SK-N-SH treated with all-trans-retinoic acid at 6 μM for 48 hours (cell line): ENCODE results near the gene IRX1.

Experiments
- ARNTL ChIP-seq: fragments of 450-650 bp; formaldehyde crosslinking; IDR thresholded peaks from 2 replicates; pipeline ENCODE4 v1.5.0; 2020; ENCODE audit warnings: low read depth, mild to moderate bottlenecking, moderate library complexity, borderline replicate concordance
- CSDC2 ChIP-seq: fragments of 250-450 bp; sonication (Bioruptor Pico); IDR thresholded peaks from 2 replicates; pipeline ENCODE4 v1.5.0; 2020; ENCODE audit warnings: mild to moderate bottlenecking, moderate library complexity
- PPARA ChIP-seq: fragments of 250-450 bp; sonication (Bioruptor Pico); IDR thresholded peaks from 2 replicates; pipeline ENCODE4 v1.5.0; 2020; ENCODE audit warnings: mild to moderate bottlenecking, borderline replicate concordance
- TOX ChIP-seq: fragments of 250-450 bp; sonication (Bioruptor Pico); IDR thresholded peaks from 2 replicates; pipeline ENCODE4 v1.8.0; 2021; ENCODE audit warnings: mild to moderate bottlenecking, moderate library complexity, borderline replicate concordance
- ZC3H10 ChIP-seq: fragments of 250-450 bp; sonication (Bioruptor Pico); IDR thresholded peaks from 2 replicates; pipeline ENCODE4 v1.5.1; 2021; ENCODE audit warnings: mild to moderate bottlenecking, moderate library complexity
- ZFP3 ChIP-seq: fragments of 250-450 bp; sonication (Bioruptor Pico); IDR thresholded peaks from 2 replicates; pipeline ENCODE4 v1.5.0; 2020; ENCODE audit warnings: mild to moderate bottlenecking, moderate library complexity
- ZNF70 ChIP-seq: fragments of 450-650 bp; formaldehyde crosslinking; IDR thresholded peaks from 2 replicates; pipeline ENCODE4 v1.5.0; 2020; ENCODE audit warnings: mild to moderate bottlenecking, moderate library complexity
- ZNF8 ChIP-seq: fragments of 450-650 bp; formaldehyde crosslinking; IDR thresholded peaks from 2 replicates; pipeline ENCODE4 v1.5.0; 2020; ENCODE audit warnings: mild to moderate bottlenecking, moderate library complexity
- TF ChIP-seq, protein P1 (sequence below): fragments of 250-450 bp; sonication (Bioruptor Pico); IDR thresholded peaks from 2 replicates; pipeline ENCODE4 v1.5.1; 2020; ENCODE audit warnings: low read depth, mild to moderate bottlenecking, moderate library complexity
- TF ChIP-seq, protein P2 (sequence below): fragments of 250-450 bp; sonication (Bioruptor Pico); IDR thresholded peaks from 2 replicates; pipeline ENCODE4 v1.5.1; 2021; ENCODE audit warnings: mild to moderate bottlenecking, moderate library complexity

DNA sequence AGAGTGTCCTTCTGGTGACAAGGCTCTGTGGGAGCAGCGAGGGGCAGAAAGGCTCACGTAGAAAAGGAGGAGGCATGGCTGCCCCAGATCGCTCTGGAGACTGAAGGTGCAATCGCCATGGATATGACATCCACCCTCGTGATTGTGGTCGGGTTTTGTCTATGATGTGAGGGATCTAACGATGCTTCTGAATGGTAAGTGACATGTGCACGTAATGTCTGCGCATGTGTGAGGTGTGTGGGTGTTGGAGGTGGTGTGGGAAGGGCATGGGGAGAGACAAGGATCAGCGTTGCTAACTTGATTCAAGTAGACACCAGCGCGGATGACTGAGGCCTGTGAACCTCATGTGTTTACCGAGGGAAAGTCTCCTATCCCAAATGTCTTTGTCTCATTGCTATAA is 20.2 kb downstream of the IRX1 start:
- TF ChIP-seq, protein P1, sequence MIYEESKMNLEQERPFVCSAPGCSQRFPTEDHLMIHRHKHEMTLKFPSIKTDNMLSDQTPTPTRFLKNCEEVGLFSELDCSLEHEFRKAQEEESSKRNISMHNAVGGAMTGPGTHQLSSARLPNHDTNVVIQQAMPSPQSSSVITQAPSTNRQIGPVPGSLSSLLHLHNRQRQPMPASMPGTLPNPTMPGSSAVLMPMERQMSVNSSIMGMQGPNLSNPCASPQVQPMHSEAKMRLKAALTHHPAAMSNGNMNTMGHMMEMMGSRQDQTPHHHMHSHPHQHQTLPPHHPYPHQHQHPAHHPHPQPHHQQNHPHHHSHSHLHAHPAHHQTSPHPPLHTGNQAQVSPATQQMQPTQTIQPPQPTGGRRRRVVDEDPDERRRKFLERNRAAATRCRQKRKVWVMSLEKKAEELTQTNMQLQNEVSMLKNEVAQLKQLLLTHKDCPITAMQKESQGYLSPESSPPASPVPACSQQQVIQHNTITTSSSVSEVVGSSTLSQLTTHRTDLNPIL (CRISPR knock-in tag): no peak
- TF ChIP-seq ZNF70 (CRISPR knock-in tag) (no peak), ZC3H10 (CRISPR knock-in tag) (no peak), ARNTL (no peak), ZNF8 (CRISPR knock-in tag) (no peak), TOX (CRISPR knock-in tag) (no peak), CSDC2 (CRISPR knock-in tag) (no peak), ZFP3 (CRISPR knock-in tag) (no peak), PPARA (CRISPR knock-in tag) (no peak)
- TF ChIP-seq, protein P2, sequence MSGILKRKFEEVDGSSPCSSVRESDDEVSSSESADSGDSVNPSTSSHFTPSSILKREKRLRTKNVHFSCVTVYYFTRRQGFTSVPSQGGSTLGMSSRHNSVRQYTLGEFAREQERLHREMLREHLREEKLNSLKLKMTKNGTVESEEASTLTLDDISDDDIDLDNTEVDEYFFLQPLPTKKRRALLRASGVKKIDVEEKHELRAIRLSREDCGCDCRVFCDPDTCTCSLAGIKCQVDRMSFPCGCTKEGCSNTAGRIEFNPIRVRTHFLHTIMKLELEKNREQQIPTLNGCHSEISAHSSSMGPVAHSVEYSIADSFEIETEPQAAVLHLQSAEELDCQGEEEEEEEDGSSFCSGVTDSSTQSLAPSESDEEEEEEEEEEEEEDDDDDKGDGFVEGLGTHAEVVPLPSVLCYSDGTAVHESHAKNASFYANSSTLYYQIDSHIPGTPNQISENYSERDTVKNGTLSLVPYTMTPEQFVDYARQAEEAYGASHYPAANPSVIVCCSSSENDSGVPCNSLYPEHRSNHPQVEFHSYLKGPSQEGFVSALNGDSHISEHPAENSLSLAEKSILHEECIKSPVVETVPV (CRISPR knock-in tag): no peak
